Measurements from ENCODE around the gene ARHGAP12. TPM values are rescaled to one million over a fixed set of nuclear protein-coding genes. Genes with fewer than 3 reads are reported as not detected.
A peak's percentile ranks its signal among the peaks of the same experiment; 100 is the strongest.
"Not testable (repeated sequence)": the region's sequence is repeated elsewhere in the genome, so short reads cannot be mapped to it uniquely, and the experiment has no call there.

ARHGAP12 gene
- total RNA-seq, 1 experiment from 2014 or later = 27.9 TPM

DNA sequence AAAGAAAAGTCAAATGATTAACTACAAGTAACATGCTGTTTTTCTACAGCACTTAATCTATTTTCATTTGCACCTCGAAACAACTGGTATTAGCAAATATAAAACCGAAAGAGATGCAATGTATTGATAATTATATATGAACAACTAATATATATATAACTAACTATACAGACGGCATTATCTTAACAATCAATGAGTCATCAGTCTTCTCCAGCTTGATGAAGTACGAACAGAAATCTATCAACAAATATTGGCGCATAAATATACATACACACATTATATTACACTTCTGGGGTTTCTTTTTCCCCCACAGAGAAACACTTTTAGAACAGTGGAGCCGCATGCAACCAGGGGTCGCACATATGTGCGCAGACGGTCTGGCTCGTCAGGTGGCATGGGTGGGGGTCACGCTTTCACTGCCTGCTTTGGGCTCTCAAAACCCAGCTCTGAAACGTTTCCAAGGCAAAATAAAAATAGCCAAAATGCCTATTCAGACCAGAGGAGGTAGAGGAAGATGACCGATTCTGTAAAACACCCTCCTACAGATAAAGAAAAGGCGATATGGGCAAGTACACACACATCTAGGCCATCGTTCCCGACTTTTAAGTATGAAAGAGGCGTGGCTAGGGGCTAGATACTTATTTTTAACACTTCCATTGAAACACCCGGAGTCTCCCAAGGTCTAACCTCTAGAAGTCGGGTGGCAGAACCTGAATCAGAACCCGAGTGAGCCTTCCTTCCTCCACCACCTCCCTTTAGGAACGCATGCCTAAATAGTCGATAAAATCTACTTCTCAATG lies 1.7 kb downstream of the ARHGAP12 start:
- no peak for DNase-seq (ENCODE audit: low read depth)

DNA sequence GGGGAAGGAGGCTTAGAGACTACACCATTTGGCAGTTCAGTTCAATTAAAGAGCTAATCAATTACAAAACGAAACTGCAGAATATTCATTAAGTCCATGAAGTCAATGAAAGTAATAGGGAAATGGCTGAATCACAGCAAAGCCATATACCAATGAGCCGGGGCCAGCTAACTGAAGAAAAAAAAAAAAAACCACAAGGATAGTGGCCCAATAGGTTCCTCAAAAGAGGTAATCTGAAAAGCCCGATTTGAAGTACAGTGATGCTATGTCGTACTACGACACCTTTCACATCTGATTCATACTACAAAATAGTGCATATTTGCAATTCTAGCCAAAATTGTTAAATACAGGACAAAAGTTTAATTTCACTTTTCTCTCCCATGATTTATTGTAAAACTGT lies 2.5 kb downstream of the ARHGAP12 start:
- no peak for DNase-seq (ENCODE audit: low read depth)

DNA sequence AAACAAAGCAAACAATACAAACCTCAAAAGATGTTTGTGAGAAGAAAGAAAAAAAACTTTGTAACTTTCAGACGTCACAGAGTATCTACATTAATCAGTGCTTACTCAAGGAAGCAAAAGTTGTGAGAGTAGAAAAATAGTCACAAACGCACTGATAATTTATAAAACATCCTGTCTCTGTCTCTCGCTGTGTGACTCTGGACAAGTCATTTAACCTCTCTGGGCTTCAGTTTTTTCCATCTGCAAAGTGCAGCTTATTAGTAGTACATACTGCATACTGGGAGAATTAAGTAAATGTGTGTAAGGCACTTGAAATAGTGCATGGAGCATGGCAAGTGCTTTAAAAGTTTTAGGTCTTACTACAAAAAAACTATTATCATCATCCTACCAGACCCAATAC lies 3.8 kb downstream of the ARHGAP12 start:
- no peak for DNase-seq (ENCODE audit: low read depth)

DNA sequence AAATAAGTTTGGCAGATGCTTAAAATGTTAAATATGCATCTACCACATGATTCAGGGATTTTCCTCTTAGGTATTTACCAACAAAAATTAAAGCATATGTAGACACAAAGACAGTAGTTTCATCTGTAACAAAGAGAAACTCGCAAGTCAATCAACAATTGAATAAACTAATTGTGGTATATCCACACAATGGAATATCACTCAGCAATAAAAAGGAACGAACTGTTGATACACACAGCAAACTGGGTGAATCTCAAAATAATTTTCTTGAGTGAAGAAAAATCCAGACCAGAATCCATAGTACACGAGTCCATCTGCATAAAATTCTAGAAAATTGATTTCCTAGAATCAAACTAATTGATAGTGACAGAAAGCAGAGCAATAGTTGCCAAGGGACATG lies 5.2 kb downstream of the ARHGAP12 start:
- DNase-seq (ENCODE audit: low read depth) = no peak

DNA sequence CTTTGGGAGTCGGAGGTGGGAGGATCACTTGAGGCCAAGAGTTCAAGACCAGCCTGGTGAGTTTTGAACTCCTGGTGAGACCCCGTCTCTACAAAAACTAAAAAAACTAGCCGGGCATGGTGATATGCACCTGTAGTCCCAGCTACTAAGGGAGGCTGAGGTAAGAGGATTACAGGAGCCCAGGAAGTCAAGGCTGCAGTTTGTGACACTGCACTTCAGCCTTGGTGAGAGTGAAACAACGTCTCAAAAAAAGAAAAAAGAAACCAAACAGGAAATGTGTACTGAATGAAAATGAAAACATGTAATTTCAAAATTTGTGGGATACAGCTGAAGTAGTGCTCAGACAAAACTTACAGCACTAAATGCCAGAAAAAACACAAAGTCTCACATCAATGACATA lies 7.6 kb downstream of the ARHGAP12 start:
- DNase-seq (ENCODE audit: low read depth) = no peak

DNA sequence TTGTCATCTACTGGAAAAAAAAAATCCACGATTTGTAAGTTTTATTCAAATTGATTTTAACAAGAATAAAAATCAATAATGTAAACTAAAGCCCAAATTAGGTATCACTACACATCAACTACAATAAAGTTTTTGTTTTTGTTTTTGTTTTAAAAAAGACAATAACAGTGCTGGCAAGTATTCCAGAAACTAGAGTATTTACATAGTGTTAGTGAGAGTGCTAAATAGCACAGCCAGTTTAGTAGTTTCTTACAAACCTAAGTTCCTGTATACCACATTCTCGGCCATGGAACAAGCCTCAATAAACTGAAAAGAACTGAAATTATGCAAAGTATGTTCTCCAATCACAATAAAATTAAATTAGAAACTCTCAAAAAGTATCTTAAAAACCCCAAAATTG lies 8.1 kb downstream of the ARHGAP12 start:
- no peak for DNase-seq (ENCODE audit: low read depth)

DNA sequence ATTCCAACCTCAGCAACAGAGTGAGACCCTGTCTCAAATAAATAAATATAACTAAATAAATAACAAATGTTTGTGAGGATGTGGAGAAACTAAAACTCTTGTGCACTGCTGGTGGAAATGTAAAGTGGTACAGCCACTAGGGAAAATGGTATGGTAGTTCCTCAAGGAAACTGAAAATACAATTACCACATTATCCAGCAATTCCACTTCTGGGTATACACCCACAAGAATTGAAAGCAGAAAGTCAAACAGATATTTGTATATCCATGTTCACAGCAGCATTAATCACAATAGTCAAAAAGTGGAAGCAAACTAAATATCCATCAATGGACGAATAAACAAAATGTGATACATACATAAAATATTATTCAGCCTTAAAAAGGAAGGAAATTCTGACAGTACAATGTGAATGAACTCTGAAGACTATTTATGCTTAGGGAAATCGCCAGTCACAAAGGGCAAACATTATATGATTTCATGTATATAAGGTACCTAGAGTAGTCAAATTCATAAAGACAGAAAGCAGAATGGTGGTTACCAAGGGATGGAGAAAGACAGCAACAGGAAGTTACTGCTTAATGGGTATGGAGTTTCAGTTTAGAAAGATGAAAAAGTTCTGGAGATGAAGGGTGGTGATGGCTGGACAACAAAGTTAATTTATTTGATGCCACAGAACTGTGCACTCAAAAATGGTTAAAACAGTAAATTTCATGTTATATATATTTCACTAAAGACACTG lies 9.8 kb downstream of the ARHGAP12 start:
- DNase-seq (ENCODE audit: low read depth) = no peak

DNA sequence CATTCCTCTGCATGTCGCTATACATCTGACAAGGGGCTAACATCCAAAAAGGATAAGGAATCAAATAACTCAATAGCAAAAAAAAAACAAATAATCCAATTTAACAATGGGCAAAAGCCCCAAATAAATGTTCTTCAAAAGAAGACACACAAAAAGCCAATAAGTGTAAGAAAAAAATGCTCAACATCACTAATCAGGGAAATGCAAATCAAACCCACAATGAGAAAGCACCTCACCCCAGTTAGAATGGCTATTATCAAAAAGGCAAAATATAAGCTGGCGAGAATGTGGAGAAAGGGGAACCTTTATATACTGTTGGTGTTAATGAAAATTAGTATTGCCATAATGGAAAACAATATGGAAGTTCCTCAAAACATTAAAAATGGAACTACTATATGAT lies 14.3 kb downstream of the ARHGAP12 start:
- DNase-seq (ENCODE audit: low read depth) = no peak

DNA sequence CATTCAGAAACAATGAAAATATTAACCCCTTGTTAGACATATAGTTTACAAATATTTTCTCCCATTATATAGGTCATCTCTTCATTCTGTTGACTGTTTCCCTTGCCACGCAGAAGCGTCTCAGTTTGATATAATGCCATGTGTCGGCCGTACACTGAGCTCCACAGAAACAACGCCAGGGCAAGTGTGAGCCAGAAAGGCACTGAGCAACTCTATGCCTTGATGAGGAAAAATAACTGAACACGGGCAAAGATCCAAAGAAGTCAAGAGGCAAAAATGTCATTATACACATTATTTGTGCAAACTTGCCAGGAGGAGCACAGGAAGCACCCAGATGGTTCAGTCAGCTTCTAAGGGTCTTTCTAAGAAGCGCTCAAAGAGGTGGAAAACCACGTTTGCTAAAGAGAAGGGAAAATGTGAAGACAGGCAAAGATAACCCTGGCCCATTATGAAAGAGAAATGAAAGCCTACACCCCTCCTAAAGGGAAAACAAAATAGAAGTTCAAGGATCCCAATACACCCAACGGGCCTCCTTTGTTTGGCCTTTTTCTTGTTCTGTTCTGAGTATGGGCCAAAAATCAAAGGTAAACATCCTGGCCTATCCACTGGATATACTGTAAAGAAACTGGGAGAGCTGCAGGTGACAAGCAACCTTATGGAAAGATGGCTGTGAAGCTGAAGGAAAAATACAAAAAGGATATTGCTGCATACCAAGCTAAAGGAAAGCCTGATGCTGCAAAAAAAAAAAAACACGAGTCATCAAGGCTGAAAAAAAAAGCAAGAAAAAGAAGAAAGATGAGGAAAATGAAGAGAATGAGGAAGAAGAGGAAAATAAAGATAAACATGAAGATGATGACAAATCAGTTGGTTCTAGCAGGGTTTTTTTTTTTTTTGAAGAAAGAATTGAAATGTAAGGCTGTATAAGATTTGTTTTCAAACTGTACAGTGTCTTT lies 15.5 kb downstream of the ARHGAP12 start:
- DNase-seq (ENCODE audit: low read depth) = peak; percentile 68

DNA sequence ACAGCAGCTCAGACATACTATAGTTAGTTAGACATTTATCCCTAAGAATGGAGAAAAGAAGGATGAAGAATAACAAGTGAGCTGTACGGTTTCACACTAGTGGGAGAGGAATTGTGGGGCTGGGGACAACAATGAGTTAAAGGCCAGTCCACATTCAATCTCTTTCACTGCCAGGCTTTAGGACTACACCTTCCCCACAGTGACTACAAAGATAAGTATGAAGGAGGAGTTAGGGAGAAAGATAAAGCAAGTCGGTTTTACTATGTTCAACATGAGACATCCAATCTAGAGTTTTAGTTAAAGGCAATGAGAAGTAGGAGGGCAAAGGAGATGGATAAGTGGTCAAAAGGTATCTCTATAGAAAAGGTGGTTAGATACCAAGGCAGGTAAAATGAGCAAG lies 16.3 kb downstream of the ARHGAP12 start:
- no peak for DNase-seq (ENCODE audit: low read depth)

DNA sequence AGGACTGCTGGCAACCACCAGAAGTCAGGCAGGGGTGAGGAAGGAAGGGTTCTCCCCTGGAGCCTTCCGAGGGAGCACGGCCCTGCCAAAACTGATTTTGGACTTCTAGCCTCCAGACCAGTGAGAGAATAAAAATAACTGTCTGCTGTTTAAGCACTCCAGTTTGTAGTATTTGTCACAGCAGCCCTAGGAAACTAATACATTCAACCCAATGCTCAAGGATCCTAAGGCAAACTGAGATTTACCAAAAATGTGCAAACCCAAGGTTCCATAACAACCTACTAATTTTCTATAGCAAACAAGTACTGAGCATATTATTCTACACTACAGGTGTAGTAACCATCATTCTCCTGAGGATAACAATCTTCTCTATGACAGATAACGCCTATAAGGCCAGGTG lies 18.6 kb downstream of the ARHGAP12 start:
- no peak for DNase-seq (ENCODE audit: low read depth)

DNA sequence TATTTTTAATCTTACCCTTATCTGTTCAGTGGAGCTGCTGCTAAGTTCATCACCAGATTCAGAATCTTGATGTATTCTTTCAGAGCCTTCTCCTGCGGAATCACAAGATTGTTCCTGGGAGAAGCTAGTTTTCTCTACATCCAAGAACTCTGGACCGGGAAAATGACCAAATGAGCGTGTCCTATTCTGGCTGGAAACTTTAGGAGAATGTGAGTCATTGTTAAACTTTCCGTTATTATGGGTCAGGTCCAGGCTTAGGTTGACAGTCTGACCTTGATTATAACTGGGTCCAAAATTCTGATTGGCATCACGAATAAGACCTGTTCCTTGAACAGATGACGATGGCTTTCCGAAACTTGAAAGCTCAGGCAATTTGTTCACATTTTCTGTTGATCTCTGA lies 20.5 kb downstream of the ARHGAP12 start:
- DNase-seq (ENCODE audit: low read depth) = no peak

DNA sequence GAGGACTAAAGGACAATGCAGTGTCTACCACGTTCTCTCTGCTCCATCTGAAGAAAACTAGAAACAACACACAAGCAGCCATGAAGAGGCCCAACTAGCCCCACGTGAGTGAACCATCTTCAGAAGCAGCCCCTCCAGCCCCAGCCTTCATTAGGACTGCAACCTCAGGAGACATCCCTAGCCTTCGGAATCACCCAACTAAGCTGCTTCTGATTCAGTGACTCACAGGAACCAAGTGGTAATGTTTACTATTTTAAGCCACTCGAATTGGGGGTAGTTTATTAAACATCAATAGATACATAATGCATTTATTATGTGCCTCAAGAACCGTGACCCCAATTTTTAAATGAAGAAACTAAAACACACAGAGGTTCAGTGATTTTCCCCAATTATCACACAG lies 22.6 kb downstream of the ARHGAP12 start:
- DNase-seq (ENCODE audit: low read depth) = no peak

DNA sequence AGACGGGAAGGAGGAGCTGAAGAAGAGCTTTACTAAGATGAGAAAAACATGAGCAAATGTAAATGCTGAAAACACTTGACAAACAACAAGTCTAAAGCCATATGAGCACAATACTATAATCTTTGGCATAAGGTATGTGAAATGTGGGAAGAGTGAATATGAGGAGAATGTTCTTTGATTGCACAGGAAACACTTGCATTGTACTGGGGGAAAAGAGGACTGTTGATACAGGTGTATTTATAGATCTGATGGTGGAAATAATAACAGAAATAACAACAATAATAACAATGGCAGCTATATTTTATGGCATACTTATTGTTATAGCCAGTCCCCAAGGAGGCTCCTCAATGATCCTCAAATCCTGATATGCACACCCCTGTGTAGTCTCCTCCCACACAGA lies 23.0 kb downstream of the ARHGAP12 start:
- DNase-seq (ENCODE audit: low read depth) = no peak

DNA sequence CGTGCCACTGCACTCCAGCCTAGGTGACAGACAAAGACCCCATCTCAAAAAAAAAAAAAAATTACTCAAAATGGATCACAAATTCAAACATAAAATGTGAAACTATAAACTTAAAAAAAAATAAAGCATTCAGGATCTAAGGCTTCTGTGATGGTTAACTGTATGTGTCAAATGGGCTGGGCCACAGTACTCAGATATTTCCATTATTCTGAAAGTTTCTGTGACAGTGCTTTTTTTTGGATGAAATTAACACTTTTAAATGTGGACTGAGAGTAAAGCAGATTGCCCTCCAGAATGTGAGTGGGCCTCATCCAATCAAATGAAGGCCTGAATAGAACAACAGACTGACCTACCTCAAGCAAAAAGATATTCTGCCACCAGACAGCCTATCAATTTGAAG lies 26.0 kb downstream of the ARHGAP12 start:
- no peak for DNase-seq (ENCODE audit: low read depth)

DNA sequence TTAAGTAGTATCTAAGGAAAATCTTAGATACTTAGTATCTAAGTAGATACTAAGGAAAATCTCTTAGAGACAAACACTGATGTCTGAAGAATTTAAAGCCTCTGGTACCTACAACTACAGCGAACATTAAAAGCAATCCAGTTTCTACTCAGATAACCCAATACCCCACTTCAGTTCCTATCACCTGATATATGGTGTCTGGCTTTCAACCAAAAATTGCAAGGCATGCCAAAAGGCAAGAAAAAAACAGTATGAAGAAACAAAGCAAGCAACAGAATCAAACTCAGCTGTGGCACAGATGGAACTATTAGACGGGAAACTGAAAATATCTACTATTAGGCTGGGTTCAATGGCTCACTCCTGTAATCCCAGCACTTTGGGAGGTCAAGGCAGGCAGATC lies 31.1 kb downstream of the ARHGAP12 start:
- DNase-seq (ENCODE audit: low read depth) = no peak

DNA sequence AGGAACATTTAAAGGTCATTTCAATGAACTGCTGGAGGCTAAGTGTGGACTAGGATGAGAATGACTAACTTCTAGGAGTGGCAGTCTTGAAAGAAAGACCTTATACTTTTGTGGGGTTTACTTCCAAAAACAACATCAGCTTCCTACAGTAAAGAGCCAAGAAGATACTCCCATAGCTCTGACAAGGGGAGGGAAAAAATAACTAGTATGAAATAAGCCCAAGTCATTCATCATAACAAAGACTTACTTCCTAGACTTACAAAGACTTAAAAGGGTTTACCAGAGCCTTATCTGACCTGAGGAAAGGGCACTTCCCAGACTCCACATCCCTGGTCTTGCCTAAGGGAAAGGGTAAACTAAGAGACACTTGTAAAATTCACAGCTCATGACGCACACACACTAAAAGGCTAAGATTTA lies 31.7 kb downstream of the ARHGAP12 start:
- peak; percentile 83 for DNase-seq (ENCODE audit: low read depth)

DNA sequence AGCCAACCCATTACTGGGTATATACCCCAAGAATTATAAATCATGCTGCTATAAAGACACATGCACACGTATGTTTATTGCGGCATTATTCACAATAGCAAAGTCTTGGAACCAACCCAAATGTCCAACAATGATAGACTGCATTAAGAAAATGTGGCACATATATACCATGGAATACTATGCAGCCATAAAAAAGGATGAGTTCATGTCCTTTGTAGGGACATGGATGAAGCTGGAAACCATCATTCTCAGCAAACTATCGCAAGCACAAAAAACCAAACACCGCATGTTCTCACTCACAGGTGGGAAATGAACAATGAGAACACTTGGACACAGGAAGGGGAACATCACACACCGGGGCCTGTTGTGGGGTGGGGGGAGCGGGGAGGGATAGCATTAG lies 32.9 kb downstream of the ARHGAP12 start:
- DNase-seq (ENCODE audit: low read depth) = not testable (repeated sequence)

DNA sequence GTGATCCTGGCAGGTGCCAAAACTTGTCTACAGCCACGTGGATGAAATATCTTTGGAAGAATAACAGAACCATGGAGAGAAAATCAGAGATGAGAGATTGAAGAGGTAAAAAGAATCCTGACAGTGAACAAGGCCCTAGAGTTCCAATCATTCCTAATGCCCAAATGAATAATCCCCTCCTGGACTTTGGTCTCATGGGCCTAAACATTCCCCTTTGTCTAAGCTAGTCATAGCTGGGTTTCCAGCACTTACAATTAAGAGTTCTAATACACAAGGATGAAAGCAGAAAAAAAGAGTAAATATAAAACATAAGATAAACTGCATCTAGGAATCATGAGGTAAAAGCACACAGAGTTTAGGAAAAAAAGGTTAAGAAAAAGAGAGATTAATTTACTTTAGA lies 40.2 kb downstream of the ARHGAP12 start:
- DNase-seq (ENCODE audit: low read depth) = no peak

DNA sequence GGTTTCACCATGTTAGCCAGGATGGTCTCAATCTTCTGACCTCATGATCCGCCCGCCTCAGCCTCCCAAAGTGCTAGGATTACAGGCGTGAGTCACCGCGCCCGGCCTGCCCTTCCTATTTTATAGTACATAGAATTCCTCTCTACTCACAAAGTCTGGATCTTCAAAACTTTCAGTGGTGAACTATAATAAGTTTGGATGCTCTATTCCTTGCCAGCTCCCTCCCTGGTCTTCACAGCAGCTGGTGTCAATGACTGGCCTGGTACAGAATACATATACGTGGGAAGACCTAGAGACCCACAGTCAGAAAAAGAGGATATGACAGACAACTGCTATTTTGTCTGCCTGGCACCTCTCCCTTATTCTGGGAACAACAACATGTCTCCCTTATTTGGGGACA lies 40.8 kb downstream of the ARHGAP12 start:
- DNase-seq (ENCODE audit: low read depth) = no peak

DNA sequence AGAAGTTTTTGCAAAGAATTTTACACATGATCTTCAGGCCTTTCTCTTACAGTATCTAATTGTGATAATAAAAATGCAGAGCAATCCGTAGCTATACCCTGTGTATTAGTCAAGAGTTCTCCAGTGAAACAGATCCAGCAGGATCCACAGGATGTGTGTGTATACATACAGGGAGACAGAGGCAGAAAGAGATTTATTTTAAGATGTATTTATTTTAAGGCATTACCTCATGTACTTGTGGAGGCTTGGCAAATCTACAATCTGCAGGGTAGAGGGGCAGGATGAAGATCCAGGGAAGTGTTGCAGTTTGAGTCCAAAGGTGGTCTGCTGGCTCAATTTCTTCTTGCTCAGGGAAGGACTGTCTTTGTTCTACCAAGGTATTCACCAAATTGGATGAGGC lies 41.7 kb downstream of the ARHGAP12 start:
- DNase-seq (ENCODE audit: low read depth) = no peak

DNA sequence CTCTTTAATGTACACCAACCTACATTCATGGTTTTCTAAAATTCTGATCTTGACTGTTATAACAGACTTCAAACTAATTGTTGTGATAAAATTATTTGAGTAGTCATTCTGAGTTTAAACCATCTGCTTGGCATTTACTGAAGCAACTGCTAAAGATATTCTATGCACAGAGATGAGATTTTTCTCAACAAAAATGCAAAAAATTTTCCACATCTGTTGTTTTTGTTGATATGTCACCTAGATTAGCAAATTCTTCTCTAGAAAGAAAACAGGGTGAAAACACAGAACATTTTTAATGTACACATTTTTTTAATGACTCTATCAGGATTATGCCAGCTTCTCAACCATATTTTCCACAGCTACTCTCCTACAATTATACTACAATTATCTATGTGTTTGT lies 42.7 kb downstream of the ARHGAP12 start:
- DNase-seq (ENCODE audit: low read depth) = no peak

Data from HT1080 (cell line).